ENCODE data around the gene SLC19A3. TPM values are rescaled to one million over a fixed set of nuclear protein-coding genes. Genes with fewer than 3 reads are reported as not detected.

The SLC19A3 gene
- 63.8 and 82.4 TPM in 2 replicates for total RNA-seq (2022)
- Bru-seq, nascent RNA = percentile 96 among the genes with signal in this experiment
- BruChase-seq, experiment 1, labeled RNA remaining after a 6-hour chase = percentile 88 among the genes with signal in this experiment
- BruChase-seq, experiment 2, labeled RNA remaining after a 2-hour chase = percentile 91 among the genes with signal in this experiment
- long read RNA-seq, full-length matches to known transcripts = 14 of 48 reads
- long read RNA-seq, partial matches to known transcripts = 10 of 48 reads
- long read RNA-seq, other reads (novel, unspliced or antisense) = 24 of 48 reads

- CTCF ChIA-PET = interaction anchor here (0.6 to 1.2 kb wide), 5 partner anchors 12 to 352 kb away, joined by 3 to 4 read pairs (median 3); no protein-coding TSS in a partner anchor
- Mint-ChIP-seq H3K36me3 (ENCODE audit: insufficient read depth, unreplicated experiment) (peaks cover 50% of the 10 kb centered on the region), H3K27me3 (ENCODE audit: unreplicated experiment) (no peaks in the 10 kb centered on the region), H3K27ac (ENCODE audit: unreplicated experiment) (peak within 1 kb of the TSS; percentile 63), H3K4me3 (ENCODE audit: low read depth, unreplicated experiment) (peak within 1 kb of the TSS; percentile 75), H3K4me1 (ENCODE audit: low read depth, unreplicated experiment) (peaks cover 52% of the 10 kb centered on the region), H3K9me3 (ENCODE audit: low read depth, unreplicated experiment) (no peaks in the 10 kb centered on the region)
- no peak for TF ChIP-seq CTCF (IDR thresholded peaks at IDR 0.05; ENCODE audit: unreplicated experiment)
- DNase-seq = peak; percentile 95
- intact Hi-C loops (cut with micrococcal nuclease; ENCODE audit: unreplicated experiment) = loop anchor here (5.0 kb wide), 3 partner anchors 61 to 164 kb away; no protein-coding TSS in a partner anchor
- BruUV-seq (replicated peaks) = TSS peak; percentile 87
Measured at GRCh38 chr2:227717687-227718567, at the start of gene SLC19A3. Gene SLC19A3, minus strand, starts transcription at chr2:227718028. Its CDS starts 15,710 bp downstream, at chr2:227702318.

- H3K4me1 Mint-ChIP-seq (ENCODE audit: low read depth, unreplicated experiment) = peaks cover 38% of the 10 kb centered on the region
- intact Hi-C loops (cut with micrococcal nuclease; ENCODE audit: unreplicated experiment) = loop anchor here (1.0 to 10.0 kb wide), 4 partner anchors 108 to 360 kb away; no protein-coding TSS in a partner anchor
- DNase-seq = peak; percentile 90
Measured at GRCh38 chr2:227766373-227766883, 48.6 kb upstream of the SLC19A3 start.

GRCh38 chr2:227765788-227766372, 48.1 kb upstream of the SLC19A3 start:
- DNase-seq = no peak
- Mint-ChIP-seq H3K4me3 (ENCODE audit: low read depth, unreplicated experiment) (no peak overlapping the region), H3K27me3 (ENCODE audit: unreplicated experiment) (no peaks in the 10 kb centered on the region), H3K27ac (ENCODE audit: unreplicated experiment) (peak overlapping the region; percentile 7), H3K9me3 (ENCODE audit: low read depth, unreplicated experiment) (peaks cover 1% of the 10 kb centered on the region), H3K4me1 (ENCODE audit: low read depth, unreplicated experiment) (peaks cover 44% of the 10 kb centered on the region), H3K36me3 (ENCODE audit: insufficient read depth, unreplicated experiment) (peaks cover 9% of the 10 kb centered on the region)
- intact Hi-C loops (cut with micrococcal nuclease; ENCODE audit: unreplicated experiment) = loop anchor here (1.0 to 10.0 kb wide), 4 partner anchors 108 to 360 kb away; no protein-coding TSS in a partner anchor
- CTCF ChIA-PET = interaction anchor here (0.6 to 2.8 kb wide), 21 partner anchors 8 to 528 kb away, joined by 3 to 64 read pairs (median 5); no protein-coding TSS in a partner anchor
- no peak for TF ChIP-seq CTCF (IDR thresholded peaks at IDR 0.05; ENCODE audit: unreplicated experiment)
- no TSS peak for BruUV-seq (replicated peaks)

More at GRCh38 chr2:227766373-227766883, 48.6 kb upstream of the SLC19A3 start:
- CTCF ChIA-PET = interaction anchor here (0.6 to 2.8 kb wide), 22 partner anchors 8 to 528 kb away, joined by 3 to 64 read pairs (median 5); no protein-coding TSS in a partner anchor
- Mint-ChIP-seq H3K27ac (ENCODE audit: unreplicated experiment) (peak overlapping the region; percentile 7), H3K36me3 (ENCODE audit: insufficient read depth, unreplicated experiment) (peaks cover 6% of the 10 kb centered on the region), H3K4me3 (ENCODE audit: low read depth, unreplicated experiment) (no peak overlapping the region), H3K9me3 (ENCODE audit: low read depth, unreplicated experiment) (no peaks in the 10 kb centered on the region), H3K27me3 (ENCODE audit: unreplicated experiment) (no peaks in the 10 kb centered on the region)
- no TSS peak for BruUV-seq (replicated peaks)
- peak; percentile 91 for TF ChIP-seq CTCF (IDR thresholded peaks at IDR 0.05; ENCODE audit: unreplicated experiment)

All from Calu3 (cell line).